ENCODE data around the gene TEX19. TPM values are rescaled to one million over a fixed set of nuclear protein-coding genes. Genes with fewer than 3 reads are reported as not detected.

Gene TEX19
- total and polyA plus RNA-seq, 2 experiments from 2014 or later = 0.10 to 0.66 TPM

- TF ChIP-seq, protein P1, sequence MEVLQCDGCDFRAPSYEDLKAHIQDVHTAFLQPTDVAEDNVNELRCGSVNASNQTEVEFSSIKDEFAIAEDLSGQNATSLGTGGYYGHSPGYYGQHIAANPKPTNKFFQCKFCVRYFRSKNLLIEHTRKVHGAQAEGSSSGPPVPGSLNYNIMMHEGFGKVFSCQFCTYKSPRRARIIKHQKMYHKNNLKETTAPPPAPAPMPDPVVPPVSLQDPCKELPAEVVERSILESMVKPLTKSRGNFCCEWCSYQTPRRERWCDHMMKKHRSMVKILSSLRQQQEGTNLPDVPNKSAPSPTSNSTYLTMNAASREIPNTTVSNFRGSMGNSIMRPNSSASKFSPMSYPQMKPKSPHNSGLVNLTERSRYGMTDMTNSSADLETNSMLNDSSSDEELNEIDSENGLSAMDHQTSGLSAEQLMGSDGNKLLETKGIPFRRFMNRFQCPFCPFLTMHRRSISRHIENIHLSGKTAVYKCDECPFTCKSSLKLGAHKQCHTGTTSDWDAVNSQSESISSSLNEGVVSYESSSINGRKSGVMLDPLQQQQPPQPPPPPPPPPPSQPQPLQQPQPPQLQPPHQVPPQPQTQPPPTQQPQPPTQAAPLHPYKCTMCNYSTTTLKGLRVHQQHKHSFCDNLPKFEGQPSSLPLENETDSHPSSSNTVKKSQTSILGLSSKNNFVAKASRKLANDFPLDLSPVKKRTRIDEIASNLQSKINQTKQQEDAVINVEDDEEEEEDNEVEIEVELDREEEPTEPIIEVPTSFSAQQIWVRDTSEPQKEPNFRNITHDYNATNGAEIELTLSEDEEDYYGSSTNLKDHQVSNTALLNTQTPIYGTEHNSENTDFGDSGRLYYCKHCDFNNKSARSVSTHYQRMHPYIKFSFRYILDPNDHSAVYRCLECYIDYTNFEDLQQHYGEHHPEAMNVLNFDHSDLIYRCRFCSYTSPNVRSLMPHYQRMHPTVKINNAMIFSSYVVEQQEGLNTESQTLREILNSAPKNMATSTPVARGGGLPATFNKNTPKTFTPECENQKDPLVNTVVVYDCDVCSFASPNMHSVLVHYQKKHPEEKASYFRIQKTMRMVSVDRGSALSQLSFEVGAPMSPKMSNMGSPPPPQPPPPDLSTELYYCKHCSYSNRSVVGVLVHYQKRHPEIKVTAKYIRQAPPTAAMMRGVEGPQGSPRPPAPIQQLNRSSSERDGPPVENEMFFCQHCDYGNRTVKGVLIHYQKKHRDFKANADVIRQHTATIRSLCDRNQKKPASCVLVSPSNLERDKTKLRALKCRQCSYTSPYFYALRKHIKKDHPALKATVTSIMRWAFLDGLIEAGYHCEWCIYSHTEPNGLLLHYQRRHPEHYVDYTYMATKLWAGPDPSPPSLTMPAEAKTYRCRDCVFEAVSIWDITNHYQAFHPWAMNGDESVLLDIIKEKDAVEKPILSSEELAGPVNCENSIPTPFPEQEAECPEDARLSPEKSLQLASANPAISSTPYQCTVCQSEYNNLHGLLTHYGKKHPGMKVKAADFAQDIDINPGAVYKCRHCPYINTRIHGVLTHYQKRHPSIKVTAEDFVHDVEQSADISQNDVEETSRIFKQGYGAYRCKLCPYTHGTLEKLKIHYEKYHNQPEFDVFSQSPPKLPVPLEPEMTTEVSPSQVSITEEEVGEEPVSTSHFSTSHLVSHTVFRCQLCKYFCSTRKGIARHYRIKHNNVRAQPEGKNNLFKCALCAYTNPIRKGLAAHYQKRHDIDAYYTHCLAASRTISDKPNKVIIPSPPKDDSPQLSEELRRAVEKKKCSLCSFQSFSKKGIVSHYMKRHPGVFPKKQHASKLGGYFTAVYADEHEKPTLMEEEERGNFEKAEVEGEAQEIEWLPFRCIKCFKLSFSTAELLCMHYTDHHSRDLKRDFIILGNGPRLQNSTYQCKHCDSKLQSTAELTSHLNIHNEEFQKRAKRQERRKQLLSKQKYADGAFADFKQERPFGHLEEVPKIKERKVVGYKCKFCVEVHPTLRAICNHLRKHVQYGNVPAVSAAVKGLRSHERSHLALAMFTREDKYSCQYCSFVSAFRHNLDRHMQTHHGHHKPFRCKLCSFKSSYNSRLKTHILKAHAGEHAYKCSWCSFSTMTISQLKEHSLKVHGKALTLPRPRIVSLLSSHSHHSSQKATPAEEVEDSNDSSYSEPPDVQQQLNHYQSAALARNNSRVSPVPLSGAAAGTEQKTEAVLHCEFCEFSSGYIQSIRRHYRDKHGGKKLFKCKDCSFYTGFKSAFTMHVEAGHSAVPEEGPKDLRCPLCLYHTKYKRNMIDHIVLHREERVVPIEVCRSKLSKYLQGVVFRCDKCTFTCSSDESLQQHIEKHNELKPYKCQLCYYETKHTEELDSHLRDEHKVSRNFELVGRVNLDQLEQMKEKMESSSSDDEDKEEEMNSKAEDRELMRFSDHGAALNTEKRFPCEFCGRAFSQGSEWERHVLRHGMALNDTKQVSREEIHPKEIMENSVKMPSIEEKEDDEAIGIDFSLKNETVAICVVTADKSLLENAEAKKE (CRISPR knock-in tag; IDR thresholded peaks at IDR 0.05) = no peak
- TF ChIP-seq CREB1 (CRISPR knock-in tag; IDR thresholded peaks at IDR 0.05; ENCODE audit: low read depth) (no peak), STAT1 (IDR thresholded peaks at IDR 0.05; ENCODE audit: unreplicated experiment) (no peak), ETS1 (IDR thresholded peaks at IDR 0.05) (no peak), POLR2AphosphoS5 (IDR thresholded peaks at IDR 0.05; ENCODE audit: low read depth) (no peak), EZH2 (IDR thresholded peaks at IDR 0.05; ENCODE audit: low read depth, unreplicated experiment) (no peak), NANOG (IDR thresholded peaks at IDR 0.05; ENCODE audit: borderline replicate concordance) (no peak)
- TF ChIP-seq, protein P2, sequence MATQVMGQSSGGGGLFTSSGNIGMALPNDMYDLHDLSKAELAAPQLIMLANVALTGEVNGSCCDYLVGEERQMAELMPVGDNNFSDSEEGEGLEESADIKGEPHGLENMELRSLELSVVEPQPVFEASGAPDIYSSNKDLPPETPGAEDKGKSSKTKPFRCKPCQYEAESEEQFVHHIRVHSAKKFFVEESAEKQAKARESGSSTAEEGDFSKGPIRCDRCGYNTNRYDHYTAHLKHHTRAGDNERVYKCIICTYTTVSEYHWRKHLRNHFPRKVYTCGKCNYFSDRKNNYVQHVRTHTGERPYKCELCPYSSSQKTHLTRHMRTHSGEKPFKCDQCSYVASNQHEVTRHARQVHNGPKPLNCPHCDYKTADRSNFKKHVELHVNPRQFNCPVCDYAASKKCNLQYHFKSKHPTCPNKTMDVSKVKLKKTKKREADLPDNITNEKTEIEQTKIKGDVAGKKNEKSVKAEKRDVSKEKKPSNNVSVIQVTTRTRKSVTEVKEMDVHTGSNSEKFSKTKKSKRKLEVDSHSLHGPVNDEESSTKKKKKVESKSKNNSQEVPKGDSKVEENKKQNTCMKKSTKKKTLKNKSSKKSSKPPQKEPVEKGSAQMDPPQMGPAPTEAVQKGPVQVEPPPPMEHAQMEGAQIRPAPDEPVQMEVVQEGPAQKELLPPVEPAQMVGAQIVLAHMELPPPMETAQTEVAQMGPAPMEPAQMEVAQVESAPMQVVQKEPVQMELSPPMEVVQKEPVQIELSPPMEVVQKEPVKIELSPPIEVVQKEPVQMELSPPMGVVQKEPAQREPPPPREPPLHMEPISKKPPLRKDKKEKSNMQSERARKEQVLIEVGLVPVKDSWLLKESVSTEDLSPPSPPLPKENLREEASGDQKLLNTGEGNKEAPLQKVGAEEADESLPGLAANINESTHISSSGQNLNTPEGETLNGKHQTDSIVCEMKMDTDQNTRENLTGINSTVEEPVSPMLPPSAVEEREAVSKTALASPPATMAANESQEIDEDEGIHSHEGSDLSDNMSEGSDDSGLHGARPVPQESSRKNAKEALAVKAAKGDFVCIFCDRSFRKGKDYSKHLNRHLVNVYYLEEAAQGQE (IDR thresholded peaks at IDR 0.05; ENCODE audit: unreplicated experiment) = no peak
- Histone ChIP-seq H3K27ac (ENCODE audit: low read depth) (no peak overlapping the region), H3K4me3 (no peak overlapping the region), H4K20me1 (replicated peaks; ENCODE audit: insufficient read depth) (no peaks in the 10 kb centered on the region), H3K27me3 (ENCODE audit: insufficient read depth) (no peaks in the 10 kb centered on the region), H3K4me2 (no peak overlapping the region), H2AFZ (no peak overlapping the region), H3K36me3 (ENCODE audit: insufficient read depth) (no peaks in the 10 kb centered on the region), H3K4me1 (ENCODE audit: insufficient read depth) (no peaks in the 10 kb centered on the region), H3K79me2 (replicated peaks; ENCODE audit: insufficient read depth) (no peaks in the 10 kb centered on the region), H3F3A (replicated peaks; ENCODE audit: low read depth) (peaks cover under 1% of the 10 kb centered on the region), H3K9me2 (ENCODE audit: insufficient read depth) (no peaks in the 10 kb centered on the region)
- no peak overlapping the region for H3K27ac Mint-ChIP-seq
- no peak overlapping the region for H3K4me3 Mint-ChIP-seq
- ATAC-seq = no peak
- no peaks in the 10 kb centered on the region for H3K9me3 Mint-ChIP-seq
- H3K36me3 Mint-ChIP-seq (ENCODE audit: low read depth) = no peaks in the 10 kb centered on the region
- peaks cover 6% of the 10 kb centered on the region; the same call in 1 of the 3 replicates for H3K4me1 Mint-ChIP-seq
- no peak for DNase-seq (ENCODE audit: low spot score)
- peaks cover 13% of the 10 kb centered on the region for H3K27me3 Mint-ChIP-seq (ENCODE audit: insufficient read depth, low read depth, poor library complexity)
Measured at GRCh38 chr17:82313195-82314011, 45.6 kb upstream of the TEX19 start.

Data from GM23338 (cell line).